Endodermal cell (in vitro differentiated cells): ENCODE data around the gene VANGL1. TPM values are rescaled to one million over a fixed set of nuclear protein-coding genes. Genes with fewer than 3 reads are reported as not detected.

ENCODE experiments used
- DNase-seq: peaks from one replicate; pipeline ENCODE4 v3.0.0-alpha.2; 2017
- H3K27ac ChIP-seq: 2 replicates; pipeline ENCODE4 v1.5.1; 2013; ENCODE audit warnings: mild to moderate bottlenecking, low read depth, low read length, moderate library complexity
- H3K27me3 ChIP-seq: 2 replicates; pipeline ENCODE4 v1.6.1; 2013; ENCODE audit warnings: mild to moderate bottlenecking, low read length, moderate library complexity; ENCODE audit not compliant: insufficient read depth, control insufficient read depth, poor library complexity, severe bottlenecking
- H3K36me3 ChIP-seq: 2 replicates; pipeline ENCODE4 v1.7.0; 2013; ENCODE audit warnings: mild to moderate bottlenecking, low read length, moderate library complexity; ENCODE audit not compliant: control insufficient read depth, insufficient read depth
- H3K4me1 ChIP-seq: one replicate; pipeline ENCODE4 v1.7.0; 2013; ENCODE audit warnings: low read length; ENCODE audit not compliant: control insufficient read depth, insufficient read depth
- H3K4me3 ChIP-seq: 2 replicates; pipeline ENCODE4 v1.5.1; 2013; ENCODE audit warnings: mild to moderate bottlenecking, low read length, moderate library complexity
- H3K9ac ChIP-seq: 2 replicates; pipeline ENCODE4 v1.6.1; 2013; ENCODE audit warnings: mild to moderate bottlenecking, low read length, moderate library complexity; ENCODE audit not compliant: poor library complexity, severe bottlenecking; ENCODE audit errors: extremely low read depth
- H3K9me3 ChIP-seq: 2 replicates; pipeline ENCODE4 v1.6.1; 2013; ENCODE audit warnings: mild to moderate bottlenecking, low read length, moderate library complexity; ENCODE audit not compliant: control insufficient read depth
- H3K27ac Mint-ChIP-seq: 2 replicates; pipeline ENCODE4 v1.8.0; 2020; ENCODE audit warnings: mixed read lengths
- H3K27me3 Mint-ChIP-seq: 2 replicates; pipeline ENCODE4 v1.8.0; 2021; ENCODE audit warnings: mild to moderate bottlenecking, mixed read lengths; ENCODE audit not compliant: insufficient read depth
- H3K36me3 Mint-ChIP-seq: 2 replicates; pipeline ENCODE4 v1.8.0; 2020; ENCODE audit warnings: low read depth, mixed read lengths
- H3K4me1 Mint-ChIP-seq: 2 replicates; pipeline ENCODE4 v1.8.0; 2020; ENCODE audit warnings: mixed read lengths
- H3K4me3 Mint-ChIP-seq: 2 replicates; pipeline ENCODE4 v1.8.0; 2020; ENCODE audit warnings: mild to moderate bottlenecking, moderate library complexity, mixed read lengths
- H3K9me3 Mint-ChIP-seq: 2 replicates; pipeline ENCODE4 v1.8.0; 2020; ENCODE audit warnings: mild to moderate bottlenecking, mixed read lengths
- CTCF ChIP-seq: fragments of 200-600 bp; sonication (generic); conservative IDR thresholded peaks from 2 replicates; pipeline ENCODE4 v1.5.0; 2021; ENCODE audit warnings: antibody characterized with exemption, mild to moderate bottlenecking
- WGBS, 2 experiments: methylation state at CpG; one replicate each; pipeline versions ENCODE4 v1.1.5 to v1.1.7; 2013; ENCODE audit warnings: missing lambda C conversion rate in 2 of 2, mixed read lengths in 1 of 2; ENCODE audit not compliant: insufficient coverage in 1 of 2, insufficient read length in 1 of 2; 5-methylcytosine and 5-hydroxymethylcytosine counted together
- total RNA-seq, 2 donors: library from RNA; stranded (reverse); fragmentation: NEBNext Ultra II Directional in 1 of 2; extraction: Animal tissue kit (Norgen Biotek cat#: 25700) in 1 of 2; gene quantifications; 2 replicates in 1 of 2; 3 replicates in 1 of 2; pipeline ENCODE4 v1.2.1, GENCODE V29; 2021

The VANGL1 gene
- total RNA-seq, 2 donors from 2014 or later, result 47.2 to 66.4 TPM

GRCh38 chr1:115728341-115728740, 86.6 kb downstream of the VANGL1 start:
- no peak for TF ChIP-seq CTCF
- no peak overlapping the region for H3K27ac Mint-ChIP-seq
- Histone ChIP-seq H3K36me3 (no peaks in the 10 kb centered on the region), H3K4me1 (no peaks in the 10 kb centered on the region), H3K4me3 (no peak overlapping the region), H3K27ac (no peak overlapping the region), H3K9ac (no peak overlapping the region), H3K27me3 (no peaks in the 10 kb centered on the region), H3K9me3 (no peaks in the 10 kb centered on the region)
- no peaks in the 10 kb centered on the region for H3K9me3 Mint-ChIP-seq
- no peak overlapping the region for H3K4me3 Mint-ChIP-seq
- no peak for DNase-seq
- H3K36me3 Mint-ChIP-seq, result no peaks in the 10 kb centered on the region
- H3K4me1 Mint-ChIP-seq, result no peaks in the 10 kb centered on the region
- H3K27me3 Mint-ChIP-seq, result no peaks in the 10 kb centered on the region
- whole genome bisulfite sequencing, 2 experiments, result 91 to 100% methylated on average over 1 of the region's 1 CpG

DNA sequence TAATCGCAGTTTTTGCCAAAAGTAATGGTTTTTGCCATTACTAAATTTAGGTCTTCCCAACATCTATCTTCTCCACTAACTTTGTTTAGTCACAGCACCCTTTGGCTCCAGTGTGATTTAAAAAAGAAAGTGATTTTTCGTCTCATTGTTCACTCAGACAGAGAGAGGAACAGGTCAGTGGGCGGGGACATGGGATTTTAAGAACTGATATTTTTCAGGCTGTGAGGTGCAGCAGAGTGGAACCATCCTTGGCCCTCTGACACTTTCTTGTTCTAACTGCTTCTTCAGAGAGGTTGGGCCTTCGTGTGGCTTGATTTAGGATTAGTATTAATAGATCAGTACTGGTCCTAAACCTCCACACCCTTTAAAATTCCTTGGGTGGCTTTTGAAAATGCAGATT, 88.0 kb downstream of the VANGL1 start:
- H3K27me3 ChIP-seq, result no peaks in the 10 kb centered on the region
- WGBS, 2 experiments, result 62 to 69% methylated on average over 3 to 4 of the region's 4 CpGs
- H3K9ac ChIP-seq, result no peak overlapping the region
- no peak overlapping the region for H3K27ac Mint-ChIP-seq
- no peak for TF ChIP-seq CTCF
- no peaks in the 10 kb centered on the region for H3K4me1 Mint-ChIP-seq
- no peak overlapping the region for H3K4me3 ChIP-seq
- H3K9me3 Mint-ChIP-seq, result no peaks in the 10 kb centered on the region
- no peaks in the 10 kb centered on the region for H3K36me3 ChIP-seq
- no peaks in the 10 kb centered on the region for H3K36me3 Mint-ChIP-seq
- H3K9me3 ChIP-seq, result no peaks in the 10 kb centered on the region
- H3K4me3 Mint-ChIP-seq, result no peak overlapping the region
- DNase-seq, result no peak
- no peaks in the 10 kb centered on the region for H3K27me3 Mint-ChIP-seq
- H3K4me1 ChIP-seq, result no peaks in the 10 kb centered on the region
- H3K27ac ChIP-seq, result no peak overlapping the region

GRCh38 chr1:115732316-115732715, 90.5 kb downstream of the VANGL1 start:
- Mint-ChIP-seq H3K36me3 (no peaks in the 10 kb centered on the region), H3K9me3 (no peaks in the 10 kb centered on the region), H3K27me3 (no peaks in the 10 kb centered on the region), H3K4me1 (peaks cover 2% of the 10 kb centered on the region), H3K4me3 (no peak overlapping the region), H3K27ac (no peak overlapping the region)
- H3K4me3 ChIP-seq, result no peak overlapping the region
- no peaks in the 10 kb centered on the region for H3K4me1 ChIP-seq
- no peak for DNase-seq
- H3K9me3 ChIP-seq, result no peaks in the 10 kb centered on the region
- H3K27ac ChIP-seq, result no peak overlapping the region
- H3K9ac ChIP-seq, result no peak overlapping the region
- no peaks in the 10 kb centered on the region for H3K27me3 ChIP-seq
- 92% methylated on average over 3 of the region's 4 CpGs; no CpG with 5 or more reads in 1 of the 2 experiments for WGBS, 2 experiments
- no peak for TF ChIP-seq CTCF
- H3K36me3 ChIP-seq, result no peaks in the 10 kb centered on the region
